NK-92 (cell line): ENCODE data around the gene RHEB.

Experiments used
- DNase-seq: peaks from one replicate; lab custom pipeline; 2025; ENCODE audit not compliant: unreplicated experiment; lab: John Stamatoyannopoulos, UW

RHEB gene

GRCh38 chr7:151416941-151417315, 102.8 kb downstream of the RHEB start:
- DNase-seq = no peak

- no peak for DNase-seq
These were observed 103.4 kb downstream of the RHEB start for GRCh38 chr7:151416112-151416940.
